ENCODE data around the gene GPR107.

Gene GPR107

DNA sequence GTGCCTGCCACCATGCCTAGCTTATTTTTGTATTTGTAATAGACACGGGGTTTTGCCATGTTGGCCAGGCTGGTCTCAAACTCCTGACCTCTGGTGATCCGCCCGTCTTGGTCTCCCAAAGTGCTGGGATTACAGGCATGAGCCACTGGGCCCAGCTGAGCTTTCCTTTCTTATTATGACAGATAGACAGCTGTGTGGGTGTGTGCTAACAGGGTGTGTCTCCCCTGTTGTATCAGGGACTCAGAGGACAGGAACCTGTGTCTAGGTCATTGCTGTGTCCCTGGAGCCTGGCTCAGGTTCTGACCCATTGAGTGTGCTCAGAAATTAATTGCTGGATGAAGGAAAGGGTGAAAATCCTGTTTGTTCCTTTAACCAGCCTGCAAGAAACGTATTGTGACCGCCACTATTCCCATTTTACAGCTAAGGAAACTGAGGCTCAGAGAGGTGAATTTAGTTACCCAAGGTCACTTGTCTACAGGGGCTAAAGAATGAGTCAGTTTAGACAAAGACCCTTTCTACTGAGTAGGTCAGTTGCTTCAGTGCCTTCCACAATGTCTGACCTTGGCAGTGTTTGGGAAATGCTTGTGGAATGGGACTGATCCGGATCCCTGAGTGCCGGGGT is 135.3 kb downstream of the GPR107 start:
- no peak for DNase-seq
